HepG2 (cell line): ENCODE measurements around the gene CACNG7. TPM values are rescaled to one million over a fixed set of nuclear protein-coding genes. Genes with fewer than 3 reads are reported as not detected.

Experiments
- ATAC-seq: fragments of 200-7000 bp; cut with Tn5 transposase; 3 replicates; pipeline ENCODE4 v1.9.1; 2020; ENCODE audit warnings: mild to moderate bottlenecking, moderate library complexity
- BruUV-seq: library from RNA; stranded (reverse); fragments of 400-500 nt; replicated peaks from 2 replicates; lab custom pipeline; 2021; lab: Mats Ljungman, UMichigan
- CTCF ChIA-PET: fragments of 300-600 bp; formaldehyde crosslinking; extraction: SDS; loops from one replicate; lab custom pipeline; 2021; ENCODE audit warnings: low total read pairs, inconsistent platforms, low intra/inter-chr PET ratio; lab: Yijun Ruan, JAX
- POLR2A ChIA-PET: fragments of 350-600 bp; sonication (Branson Sonifier 250); formaldehyde crosslinking; loops from one replicate; lab custom pipeline; 2020; ENCODE audit warnings: antibody characterized with exemption, inconsistent platforms; lab: Yijun Ruan, JAX
- DNase-seq: peaks from one replicate; pipeline ENCODE4 v3.0.0-alpha.2; 2015; ENCODE audit warnings: low spot score
- FAIRE-seq: peaks from 3 replicates; lab custom pipeline; 2011; peaks lifted over from hg19 to GRCh38; lab: Jason Lieb, UNC
- H2AFZ ChIP-seq: one replicate; pipeline ENCODE4 v1.6.1; 2011; ENCODE audit warnings: low read length, inconsistent platforms
- H3K27ac ChIP-seq: fragments of 300-600 bp; 3 replicates; pipeline ENCODE4 v1.8.0; 2011; ENCODE audit warnings: mixed run types, mild to moderate bottlenecking, mixed read lengths, low read length, inconsistent platforms; ENCODE audit not compliant: insufficient read depth; ENCODE audit errors: extremely low read length
- H3K27me3 ChIP-seq, 2 experiments: fragments of 200-600 bp in 1 of 2; 2 replicates in 1 of 2; 3 replicates in 1 of 2; pipeline versions ENCODE4 v1.6.0 to v1.8.0; 2011; ENCODE audit warnings: low read length in 2 of 2, mild to moderate bottlenecking in 2 of 2, moderate library complexity in 2 of 2, inconsistent platforms in 1 of 2; ENCODE audit not compliant: insufficient read depth in 2 of 2, control insufficient read depth in 1 of 2
- H3K36me3 ChIP-seq, 2 experiments: fragments of 200-600 bp in 1 of 2; replicated peaks in 1 of 2; 2 replicates in 1 of 2; 3 replicates in 1 of 2; pipeline versions ENCODE4 v1.5.1 to v1.8.0; 2011; ENCODE audit warnings: low read length in 2 of 2, inconsistent platforms in 1 of 2; ENCODE audit not compliant: insufficient read depth in 2 of 2, control insufficient read depth in 1 of 2
- H3K4me1 ChIP-seq: 2 replicates; pipeline ENCODE4 v1.5.1; 2012; ENCODE audit warnings: low read length, inconsistent platforms; ENCODE audit not compliant: insufficient read depth
- H3K4me2 ChIP-seq: 2 replicates; pipeline ENCODE4 v1.6.0; 2011; ENCODE audit warnings: low read depth, low read length, inconsistent platforms
- H3K4me3 ChIP-seq, 3 experiments: fragments of 200-600 bp in 1 of 3; sonication (generic), shearing (Covaris generic) in 1 of 3; replicated peaks in 1 of 3; 2 replicates each; pipeline ENCODE4 v1.5.1; 2011 to 2016; ENCODE audit warnings: low read length in 3 of 3, inconsistent platforms in 2 of 3, low read depth in 2 of 3, mild to moderate bottlenecking in 2 of 3, control low read depth in 1 of 3, mixed read lengths in 1 of 3; ENCODE audit not compliant: insufficient read depth in 1 of 3
- H3K79me2 ChIP-seq: one replicate; pipeline ENCODE4 v1.6.1; 2011; ENCODE audit warnings: low read length, inconsistent platforms; ENCODE audit not compliant: insufficient read depth
- H3K9ac ChIP-seq: 2 replicates; pipeline ENCODE4 v1.6.0; 2011; ENCODE audit warnings: mild to moderate bottlenecking, low read depth, low read length, inconsistent platforms; ENCODE audit not compliant: insufficient read depth
- H3K9me3 ChIP-seq: 2 replicates; pipeline ENCODE4 v1.5.1; 2012; ENCODE audit warnings: mild to moderate bottlenecking, low read length
- H4K20me1 ChIP-seq: 2 replicates; pipeline ENCODE4 v1.6.0; 2011; ENCODE audit warnings: inconsistent platforms, mild to moderate bottlenecking, low read length, moderate library complexity; ENCODE audit not compliant: insufficient read depth
- ARNT2 ChIP-seq: sonication (generic); formaldehyde crosslinking; IDR thresholded peaks from 2 replicates; pipeline ENCODE4 v1.8.0; 2022; ENCODE audit warnings: mild to moderate bottlenecking, low read depth, missing genetic modification reagents, moderate library complexity
- FOXJ3 ChIP-seq: sonication (generic); formaldehyde crosslinking; IDR thresholded peaks from 2 replicates; pipeline ENCODE4 v1.4.0; 2020; ENCODE audit warnings: missing genetic modification reagents, mild to moderate bottlenecking, borderline replicate concordance
- MEIS1 ChIP-seq: sonication (generic); formaldehyde crosslinking; IDR thresholded peaks from 2 replicates; pipeline ENCODE4 v1.9.0; 2021; ENCODE audit warnings: mild to moderate bottlenecking, missing genetic modification reagents, moderate library complexity, borderline replicate concordance
- NFE2 ChIP-seq: sonication (generic); formaldehyde crosslinking; IDR thresholded peaks from 2 replicates; pipeline ENCODE4 v1.4.0; 2020; ENCODE audit warnings: missing genetic modification reagents
- RFX5 ChIP-seq: IDR thresholded peaks from 2 replicates; pipeline ENCODE4 v1.6.1; 2011; ENCODE audit warnings: low read depth, low read length, improper control_type of control experiment
- SALL2 ChIP-seq: sonication (generic); formaldehyde crosslinking; IDR thresholded peaks from 2 replicates; pipeline ENCODE4 v1.8.1; 2023; ENCODE audit warnings: mild to moderate bottlenecking, missing genetic modification reagents, inconsistent platforms
- SIX1 ChIP-seq: sonication (generic); formaldehyde crosslinking; IDR thresholded peaks from 2 replicates; pipeline ENCODE4 v1.4.0; 2020; ENCODE audit warnings: missing genetic modification reagents, borderline replicate concordance
- SIX4 ChIP-seq: sonication (generic); formaldehyde crosslinking; IDR thresholded peaks from 2 replicates; pipeline ENCODE4 v1.4.0; 2020; ENCODE audit warnings: missing genetic modification reagents
- SNAI1 ChIP-seq: sonication (generic); formaldehyde crosslinking; IDR thresholded peaks from 2 replicates; pipeline ENCODE4 v1.5.0; 2020; ENCODE audit warnings: mild to moderate bottlenecking, missing genetic modification reagents, borderline replicate concordance
- TARDBP ChIP-seq: sonication (generic); formaldehyde crosslinking; IDR thresholded peaks from 2 replicates; pipeline ENCODE4 v1.8.0; 2022; ENCODE audit warnings: mild to moderate bottlenecking, missing genetic modification reagents
- TCF12 ChIP-seq, 2 experiments: fragments of 450-650 bp in 1 of 2; sonication (generic) in 1 of 2; formaldehyde crosslinking in 1 of 2; IDR thresholded peaks; 2 replicates each; pipeline versions ENCODE4 v1.6.1 to v1.8.0; 2017 to 2022; ENCODE audit warnings: antibody characterized with exemption in 1 of 2, mild to moderate bottlenecking in 1 of 2, missing genetic modification reagents in 1 of 2, moderate library complexity in 1 of 2
- ZEB1 ChIP-seq: IDR thresholded peaks from 2 replicates; pipeline ENCODE4 v1.6.1; 2012; ENCODE audit warnings: mild to moderate bottlenecking, low read depth, inconsistent platforms; ENCODE audit not compliant: insufficient replicate concordance
- ZNF468 ChIP-seq: sonication (generic); formaldehyde crosslinking; IDR thresholded peaks from 2 replicates; pipeline ENCODE4 v1.8.0; 2022; ENCODE audit warnings: mild to moderate bottlenecking, moderate library complexity, missing genetic modification reagents
- ZNF501 ChIP-seq: sonication (generic); formaldehyde crosslinking; IDR thresholded peaks from 2 replicates; pipeline ENCODE4 v1.5.1; 2020; ENCODE audit warnings: mild to moderate bottlenecking, moderate library complexity, missing genetic modification reagents
- ZNF567 ChIP-seq: sonication (generic); formaldehyde crosslinking; IDR thresholded peaks from 2 replicates; pipeline ENCODE4 v1.8.1; 2023; ENCODE audit warnings: mild to moderate bottlenecking, missing genetic modification reagents, borderline replicate concordance
- ZNF713 ChIP-seq: sonication (generic); formaldehyde crosslinking; IDR thresholded peaks from 2 replicates; pipeline ENCODE4 v1.4.0; 2020; ENCODE audit warnings: mild to moderate bottlenecking, missing genetic modification reagents
- ZNF781 ChIP-seq: sonication (generic); formaldehyde crosslinking; IDR thresholded peaks from 2 replicates; pipeline ENCODE4 v1.5.1; 2020; ENCODE audit warnings: borderline replicate concordance, mild to moderate bottlenecking, missing genetic modification reagents; ENCODE audit errors: not compliant biosample characterization
- ZSCAN20 ChIP-seq: sonication (generic); formaldehyde crosslinking; IDR thresholded peaks from 2 replicates; pipeline ENCODE4 v1.4.0; 2020; ENCODE audit warnings: missing genetic modification reagents, mild to moderate bottlenecking, borderline replicate concordance
- WGBS: methylation state at CpG from one replicate; pipeline ENCODE4 v1.1.6; 2017; ENCODE audit warnings: low lambda C conversion rate; 5-methylcytosine and 5-hydroxymethylcytosine counted together
- in situ Hi-C: cut with HindIII; loops from 2 replicates; pipeline ENCODE4 v1.10.0; 2017; ENCODE audit warnings: low pct_unique_long_range_greater_than_20kb; ENCODE audit not compliant: extremely low pct_ligation_motif_present
- intact Hi-C: fragments of 100-400 bp; cut with micrococcal nuclease; formaldehyde crosslinking; loops from one replicate; pipeline ENCODE4 v1.10.0; 2022; ENCODE audit not compliant: unreplicated experiment
- polyA plus RNA-seq, 8 experiments: library from polyadenylated mRNA; depleted of rRNA in 3 of 8; stranded (reverse) in 7 of 8; unstranded in 1 of 8; fragments of >200 nt; fragmentation: Illumina TruSeq in 4 of 8; extraction: Trizol in 4 of 8; gene quantifications; 2 replicates each; pipeline versions ENCODE4 v1.2.1 to v1.2.3, GENCODE V29; 2011 to 2016; ENCODE audit warnings: low read depth in 4 of 8, missing spikeins in 1 of 8, mixed read lengths in 1 of 8; ENCODE audit not compliant: insufficient read depth in 1 of 8
- total RNA-seq, 5 experiments: library from RNA; depleted of rRNA; stranded (reverse); fragments of >200 nt; fragmentation: Illumina TruSeq; extraction: Trizol; gene quantifications; 2 replicates each; pipeline ENCODE4 v1.2.3, GENCODE V29; 2016; ENCODE audit warnings: low read depth in 1 of 5

Gene CACNG7
- total and polyA plus RNA-seq, 2 of the 13 experiments (the other 11 are each of a cell fraction or from before 2014, with no cell fraction given), result not detected

DNA sequence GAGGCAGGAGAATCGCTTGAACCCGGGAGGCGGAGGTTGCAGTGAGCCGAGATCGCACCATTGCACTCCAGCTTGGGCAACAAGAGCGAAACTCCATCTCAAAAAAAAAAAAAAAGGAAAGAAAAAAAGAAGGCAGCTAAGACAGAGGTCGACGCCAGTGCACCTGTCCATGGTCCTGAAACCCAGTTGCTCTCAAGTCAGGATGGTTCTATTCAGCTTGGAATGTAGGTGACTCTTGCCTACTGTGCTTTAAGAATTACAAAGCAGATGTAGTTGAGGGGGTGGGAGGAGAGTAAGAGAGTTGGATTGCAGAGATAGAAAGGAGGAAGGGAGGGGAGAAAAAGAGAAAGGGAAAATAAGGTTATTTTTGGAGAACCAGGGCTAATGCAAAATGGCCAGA, 18.7 kb downstream of the CACNG7 start (continued):
- TF ChIP-seq TARDBP (CRISPR knock-in tag) (no peak), NFE2 (CRISPR knock-in tag) (no peak)
- TF ChIP-seq, all 625 proteins: peak for 33

DNA sequence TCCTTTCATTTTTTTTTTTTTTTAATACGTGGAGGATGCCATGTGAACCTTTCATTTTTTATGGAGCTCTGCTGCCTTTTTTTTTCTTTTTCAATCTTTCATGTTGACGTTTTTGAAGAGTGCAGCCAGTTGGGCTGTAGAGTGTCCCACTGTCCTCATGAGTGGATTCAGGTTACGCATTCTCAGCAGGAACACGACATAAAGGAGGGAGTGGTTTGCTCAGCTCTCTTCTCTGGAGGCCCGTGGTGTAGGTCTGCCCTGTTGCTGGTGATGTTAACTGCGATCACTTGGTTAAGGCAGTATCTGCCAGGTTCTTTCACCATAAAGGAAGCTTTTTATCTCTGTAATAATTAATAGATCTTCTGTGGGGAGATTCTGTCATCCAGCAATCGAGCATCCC, 27.0 kb downstream of the CACNG7 start:
- Histone ChIP-seq H4K20me1 (no peaks in the 10 kb centered on the region), H3K9ac (no peak overlapping the region), H3K9me3 (no peaks in the 10 kb centered on the region), H3K27ac (no peak overlapping the region), H3K4me2 (no peak overlapping the region), H3K4me1 (no peaks in the 10 kb centered on the region), H3K36me3 (no peaks in the 10 kb centered on the region), H2AFZ (no peak overlapping the region), H3K27me3 (0 out of 5 replicates have a peak, but pooled peaks cover 0 to 4% of the 10 kb centered on the region in 2 experiments), H3K4me3 (no peak overlapping the region), H3K79me2 (no peaks in the 10 kb centered on the region)
- no TSS peak for BruUV-seq
- no peak for TF ChIP-seq ZEB1
- no peak for TF ChIP-seq TCF12 (IDR thresholded peaks at IDR 0.05)
- no peak for TF ChIP-seq TCF12 (CRISPR knock-in tag; IDR thresholded peaks at IDR 0.05)
- TF ChIP-seq SALL2 (CRISPR knock-in tag), result no peak
- no peak for TF ChIP-seq SNAI1
- no peak for TF ChIP-seq SIX4 (CRISPR knock-in tag)
- no peak for TF ChIP-seq RFX5
- no peak for TF ChIP-seq MEIS1 (CRISPR knock-in tag)
- TF ChIP-seq ZSCAN20 (CRISPR knock-in tag), result no peak
- TF ChIP-seq ZNF501 (CRISPR knock-in tag), result no peak
- TF ChIP-seq ZNF567, result no peak
- TF ChIP-seq SIX1 (CRISPR knock-in tag), result no peak
- no peak for TF ChIP-seq ZNF713 (CRISPR knock-in tag)
- no peak for TF ChIP-seq FOXJ3 (CRISPR knock-in tag)
- no peak for TF ChIP-seq ZNF781 (CRISPR knock-in tag)
- no peak for TF ChIP-seq ZNF468 (CRISPR knock-in tag)
- no peak for TF ChIP-seq ARNT2 (CRISPR knock-in tag)
- ChIA-PET CTCF (no interaction called here), POLR2A (no interaction called here)
- ATAC-seq, result no peak
- intact Hi-C loops, result no loop called here
- 14% methylated on average over 7 of the region's 7 CpGs for WGBS
- in situ Hi-C loops, result no loop called here
- no peak for DNase-seq
- no peak for FAIRE-seq
